ENCODE measurements around the gene PLCD1. TPM values are rescaled to one million over a fixed set of nuclear protein-coding genes. Genes with fewer than 3 reads are reported as not detected.

Gene PLCD1
- total RNA-seq, 1 donor from 2014 or later: 36.9 TPM

DNA sequence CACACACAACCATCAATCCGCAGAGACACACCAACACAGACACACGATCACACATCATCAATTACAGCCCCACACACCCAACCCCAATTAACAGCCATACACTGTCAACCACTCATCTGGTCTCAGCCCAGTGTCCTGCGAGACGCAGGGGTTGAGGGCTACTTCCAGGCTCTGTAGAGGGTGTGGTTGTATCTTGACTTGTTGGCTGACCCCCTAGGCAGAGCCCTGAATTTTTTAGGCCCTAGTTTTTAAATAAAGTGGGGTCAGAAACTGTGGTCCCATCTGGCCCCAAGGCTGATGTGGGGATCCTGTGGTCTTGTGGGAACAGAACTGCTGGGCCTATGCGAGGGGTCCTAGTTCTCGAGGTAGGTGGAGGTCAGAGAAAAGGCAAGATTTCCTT is 29.6 kb downstream of the PLCD1 start:
- no peak for DNase-seq (ENCODE audit: low read depth, low spot score)
- Mint-ChIP-seq H3K27ac (ENCODE audit: unreplicated experiment) (no peak overlapping the region), H3K4me3 (peak overlapping the region; percentile 56)

DNA sequence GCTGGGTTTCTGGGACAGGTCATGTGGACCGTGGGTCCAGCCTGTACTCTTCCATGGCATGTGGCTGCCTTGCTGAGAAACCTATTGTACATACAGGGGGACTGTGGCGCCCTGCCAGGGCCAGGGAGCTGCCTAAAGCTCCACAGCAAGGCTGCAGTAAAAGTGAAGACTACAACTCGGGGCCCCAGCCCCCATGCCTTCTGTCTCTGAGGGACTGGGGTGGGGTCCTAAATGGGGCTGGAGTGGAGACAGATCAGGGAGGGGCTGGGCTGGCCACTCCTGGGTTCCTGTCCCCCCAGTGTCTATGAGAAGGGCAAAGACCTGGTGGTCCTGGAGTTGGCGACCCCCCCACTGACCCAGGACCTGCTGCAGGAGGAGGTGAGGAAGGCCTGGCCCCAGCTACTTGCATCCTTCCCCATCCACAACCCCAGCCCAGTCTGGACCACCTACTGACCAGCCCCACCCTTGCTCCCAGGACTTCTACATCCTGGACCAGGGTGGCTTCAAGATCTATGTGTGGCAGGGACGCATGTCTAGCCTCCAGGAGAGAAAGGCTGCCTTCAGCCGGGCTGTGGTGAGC is 31.6 kb downstream of the PLCD1 start:
- TF ChIP-seq CTCF (conservative IDR thresholded peaks at IDR 0.05): no peak
- Mint-ChIP-seq H3K36me3 (ENCODE audit: low read depth) (no peaks in the 10 kb centered on the region), H3K9me3 (no peaks in the 10 kb centered on the region), H3K27ac (ENCODE audit: unreplicated experiment) (no peak overlapping the region), H3K27me3 (ENCODE audit: low read depth) (no peaks in the 10 kb centered on the region), H3K4me1 (peaks cover 54% of the 10 kb centered on the region), H3K4me3 (peak overlapping the region; percentile 66)
- no peak for DNase-seq (ENCODE audit: low read depth, low spot score)

More for the DNA sequence above, 29.6 kb downstream of the PLCD1 start:
- peaks cover 54% of the 10 kb centered on the region for H3K4me1 Mint-ChIP-seq
- TF ChIP-seq CTCF (conservative IDR thresholded peaks at IDR 0.05): no peak
- no peaks in the 10 kb centered on the region for H3K36me3 Mint-ChIP-seq (ENCODE audit: low read depth)
- no peaks in the 10 kb centered on the region for H3K9me3 Mint-ChIP-seq
- H3K27me3 Mint-ChIP-seq (ENCODE audit: low read depth): no peaks in the 10 kb centered on the region

- no peak for DNase-seq (ENCODE audit: low read depth, low spot score)
- Mint-ChIP-seq H3K4me3 (no peak overlapping the region), H3K4me1 (peaks cover 54% of the 10 kb centered on the region), H3K36me3 (ENCODE audit: low read depth) (no peaks in the 10 kb centered on the region), H3K9me3 (no peaks in the 10 kb centered on the region), H3K27me3 (ENCODE audit: low read depth) (peaks cover under 1% of the 10 kb centered on the region), H3K27ac (ENCODE audit: unreplicated experiment) (no peak overlapping the region)
- TF ChIP-seq CTCF (conservative IDR thresholded peaks at IDR 0.05): no peak
These were observed 32.1 kb downstream of the PLCD1 start for GRCh38 chr3:37997342-37997741.

DNA sequence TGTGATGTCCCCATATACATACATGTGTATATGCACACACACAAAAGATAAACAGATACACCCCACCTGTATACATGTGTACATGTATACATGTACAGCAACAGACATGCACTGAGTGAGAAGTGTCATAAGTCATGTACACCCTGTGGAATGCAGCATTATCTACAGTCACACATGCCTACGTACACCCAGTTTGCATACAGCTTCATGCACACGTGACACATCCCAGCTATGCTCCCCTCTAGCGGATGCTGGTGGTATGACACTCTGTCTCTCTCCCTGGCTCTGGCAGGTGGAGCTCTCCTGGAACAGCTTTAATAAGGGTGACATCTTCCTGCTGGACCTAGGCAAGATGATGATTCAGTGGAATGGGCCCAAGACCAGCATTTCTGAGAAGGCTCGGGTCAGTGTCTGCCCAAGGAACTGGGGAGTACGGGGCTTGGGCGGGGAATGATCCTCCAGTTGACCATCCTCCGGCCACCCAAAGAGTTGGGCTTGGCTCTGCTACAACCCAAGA is 32.6 kb downstream of the PLCD1 start:
- DNase-seq (ENCODE audit: low read depth, low spot score): peak; percentile 80
- Mint-ChIP-seq H3K9me3 (no peaks in the 10 kb centered on the region), H3K27ac (ENCODE audit: unreplicated experiment) (no peak overlapping the region), H3K4me1 (peaks cover 54% of the 10 kb centered on the region), H3K36me3 (ENCODE audit: low read depth) (no peaks in the 10 kb centered on the region), H3K4me3 (peak overlapping the region; percentile 23), H3K27me3 (ENCODE audit: low read depth) (peaks cover 4% of the 10 kb centered on the region)
- peak; percentile 83 for TF ChIP-seq CTCF (conservative IDR thresholded peaks at IDR 0.05)

GRCh38 chr3:37995652-37996641 is 33.5 kb downstream of the PLCD1 start:
- Mint-ChIP-seq H3K9me3 (no peaks in the 10 kb centered on the region), H3K27ac (ENCODE audit: unreplicated experiment) (no peak overlapping the region), H3K4me3 (peak overlapping the region; percentile 38), H3K4me1 (peaks cover 53% of the 10 kb centered on the region), H3K36me3 (ENCODE audit: low read depth) (no peaks in the 10 kb centered on the region), H3K27me3 (ENCODE audit: low read depth) (peaks cover 4% of the 10 kb centered on the region)
- no peak for TF ChIP-seq CTCF (conservative IDR thresholded peaks at IDR 0.05)
- no peak for DNase-seq (ENCODE audit: low read depth, low spot score)

Measured in neural crest cell (in vitro differentiated cells).